Measurements from ENCODE around the gene SLX1A. TPM values are rescaled to one million over a fixed set of nuclear protein-coding genes. Genes with fewer than 3 reads are reported as not detected.

SLX1A gene
- total RNA-seq, 1 donor from 2014 or later = 39.6 TPM

- H3K4me1 Mint-ChIP-seq = no peaks in the 10 kb centered on the region
- H3K9me3 Mint-ChIP-seq = peaks cover 12% of the 10 kb centered on the region
- TF ChIP-seq CTCF (IDR thresholded peaks at IDR 0.05; ENCODE audit: unreplicated experiment) = no peak
- DNase-seq (ENCODE audit: low spot score in 2 of 2, unreplicated experiment in 2 of 2) = no peak
- no peak overlapping the region for H3K27ac Mint-ChIP-seq
- H3K36me3 Mint-ChIP-seq = peaks cover 2% of the 10 kb centered on the region
- H3K27me3 Mint-ChIP-seq (ENCODE audit: low read depth) = no peaks in the 10 kb centered on the region
- H3K4me3 Mint-ChIP-seq = no peak overlapping the region
Measured at GRCh38 chr16:30151091-30151490, 42.6 kb upstream of the SLX1A start.

- peaks cover 2% of the 10 kb centered on the region for H3K36me3 Mint-ChIP-seq
- H3K27me3 Mint-ChIP-seq (ENCODE audit: low read depth) = no peaks in the 10 kb centered on the region
- peaks cover 12% of the 10 kb centered on the region for H3K9me3 Mint-ChIP-seq
- no peak overlapping the region for H3K4me3 Mint-ChIP-seq
- no peak overlapping the region for H3K27ac Mint-ChIP-seq
- DNase-seq (ENCODE audit: low spot score in 2 of 2, unreplicated experiment in 2 of 2) = no peak
- no peak for TF ChIP-seq CTCF (IDR thresholded peaks at IDR 0.05; ENCODE audit: unreplicated experiment)
- no peaks in the 10 kb centered on the region for H3K4me1 Mint-ChIP-seq
Measured at GRCh38 chr16:30152517-30152916, 41.2 kb upstream of the SLX1A start.

- no peak for TF ChIP-seq CTCF (IDR thresholded peaks at IDR 0.05; ENCODE audit: unreplicated experiment)
- Mint-ChIP-seq H3K27ac (no peak overlapping the region), H3K27me3 (ENCODE audit: low read depth) (no peaks in the 10 kb centered on the region), H3K4me1 (no peaks in the 10 kb centered on the region), H3K36me3 (no peaks in the 10 kb centered on the region), H3K4me3 (no peak overlapping the region), H3K9me3 (peaks cover 5% of the 10 kb centered on the region)
- DNase-seq (ENCODE audit: low spot score in 2 of 2, unreplicated experiment in 2 of 2) = no peak
Measured at GRCh38 chr16:30155188-30155587, 38.5 kb upstream of the SLX1A start.

GRCh38 chr16:30157214-30157613 lies 36.5 kb upstream of the SLX1A start:
- no peak for TF ChIP-seq CTCF (IDR thresholded peaks at IDR 0.05; ENCODE audit: unreplicated experiment)
- no peak for DNase-seq (ENCODE audit: low spot score in 2 of 2, unreplicated experiment in 2 of 2)
- H3K4me3 Mint-ChIP-seq = no peak overlapping the region
- H3K4me1 Mint-ChIP-seq = no peaks in the 10 kb centered on the region
- no peaks in the 10 kb centered on the region for H3K36me3 Mint-ChIP-seq
- H3K27me3 Mint-ChIP-seq (ENCODE audit: low read depth) = no peaks in the 10 kb centered on the region
- H3K27ac Mint-ChIP-seq = no peak overlapping the region
- peaks cover 5% of the 10 kb centered on the region for H3K9me3 Mint-ChIP-seq

GRCh38 chr16:30163538-30163937 lies 30.1 kb upstream of the SLX1A start:
- Mint-ChIP-seq H3K4me1 (no peaks in the 10 kb centered on the region), H3K4me3 (no peak overlapping the region), H3K27ac (no peak overlapping the region), H3K9me3 (no peaks in the 10 kb centered on the region), H3K27me3 (ENCODE audit: low read depth) (peaks cover 2% of the 10 kb centered on the region), H3K36me3 (peaks cover 2% of the 10 kb centered on the region)
- no peak for DNase-seq (ENCODE audit: low spot score in 2 of 2, unreplicated experiment in 2 of 2)
- TF ChIP-seq CTCF (IDR thresholded peaks at IDR 0.05; ENCODE audit: unreplicated experiment) = no peak

Data from mesothelial cell of epicardium (in vitro differentiated cells).